Endothelial cell of umbilical vein (primary cell): ENCODE results near the gene ASCL1. TPM values are rescaled to one million over a fixed set of nuclear protein-coding genes. Genes with fewer than 3 reads are reported as not detected.

Experiments used
- BruUV-seq: library from RNA; stranded (reverse); fragments of 400-500 nt; replicated peaks from 2 replicates; lab custom pipeline; 2021; lab: Mats Ljungman, UMichigan
- CTCF ChIA-PET: fragments of 300-600, 350-600 bp; sonication (Branson Sonifier 250); formaldehyde crosslinking; loops from one replicate; lab custom pipeline; 2021; ENCODE audit warnings: antibody characterized with exemption, inconsistent platforms; lab: Charles Lee
- POLR2A ChIA-PET: fragments of 300-600, 350-600 bp; sonication (Branson Sonifier 250); formaldehyde crosslinking; loops from one replicate; lab custom pipeline; 2021; ENCODE audit warnings: antibody characterized with exemption, inconsistent platforms; lab: Charles Lee
- DNase-seq: peaks from one replicate; pipeline ENCODE4 v3.0.0-alpha.2; 2011; ENCODE audit warnings: low read depth, low spot score
- FAIRE-seq: peaks from 2 replicates; lab custom pipeline; 2011; peaks lifted over from hg19 to GRCh38; lab: Jason Lieb, UNC
- H2AFZ ChIP-seq: 2 replicates; pipeline ENCODE4 v1.6.0; 2012; ENCODE audit warnings: low read depth, low read length, control low read depth, inconsistent platforms
- H3K27ac ChIP-seq: 2 replicates; pipeline ENCODE4 v1.5.1; 2011; ENCODE audit warnings: low read depth, mild to moderate bottlenecking, control low read depth, low read length, moderate library complexity; ENCODE audit not compliant: insufficient read depth
- H3K27me3 ChIP-seq, 2 experiments: 2 replicates each; pipeline versions ENCODE4 v1.6.0 to v1.6.1; 2011; ENCODE audit warnings: low read length in 2 of 2, mixed read lengths in 1 of 2; ENCODE audit not compliant: control insufficient read depth in 2 of 2, insufficient read depth in 2 of 2
- H3K36me3 ChIP-seq, 2 experiments: 2 replicates in 1 of 2; 3 replicates in 1 of 2; pipeline ENCODE4 v1.5.1; 2011; ENCODE audit warnings: low read length in 2 of 2, mild to moderate bottlenecking in 1 of 2, moderate library complexity in 1 of 2; ENCODE audit not compliant: control insufficient read depth in 2 of 2, insufficient read depth in 2 of 2; ENCODE audit errors: extremely low read depth in 1 of 2
- H3K4me1 ChIP-seq: 3 replicates; pipeline ENCODE4 v1.5.1; 2011; ENCODE audit warnings: mild to moderate bottlenecking, low read length; ENCODE audit not compliant: control insufficient read depth, insufficient read depth; ENCODE audit errors: extremely low read depth
- H3K4me2 ChIP-seq: 2 replicates; pipeline ENCODE4 v1.6.1; 2011; ENCODE audit warnings: low read length, control low read depth, mixed read lengths; ENCODE audit not compliant: insufficient read depth
- H3K4me3 ChIP-seq, 3 experiments: fragments of 200-600 bp in 1 of 3; sonication (generic), shearing (Covaris generic) in 1 of 3; replicated peaks in 1 of 3; 2 replicates each; pipeline ENCODE4 v1.5.1; 2011 to 2016; ENCODE audit warnings: control low read depth in 3 of 3, low read length in 3 of 3, mild to moderate bottlenecking in 2 of 3, inconsistent platforms in 1 of 3, low read depth in 1 of 3, moderate library complexity in 1 of 3; ENCODE audit not compliant: insufficient read depth in 1 of 3
- H3K79me2 ChIP-seq: 2 replicates; pipeline ENCODE4 v1.6.0; 2012; ENCODE audit warnings: low read length, inconsistent platforms; ENCODE audit not compliant: control insufficient read depth, insufficient read depth
- H3K9ac ChIP-seq: replicated peaks from 2 replicates; pipeline ENCODE3; 2011; ENCODE audit warnings: low read length, control low read depth; ENCODE audit not compliant: insufficient read depth; ENCODE audit errors: extremely low read depth
- H3K9me1 ChIP-seq: replicated peaks from 3 replicates; pipeline ENCODE4 v1.6.0; 2011; ENCODE audit warnings: mild to moderate bottlenecking, low read length; ENCODE audit not compliant: control insufficient read depth, insufficient read depth; ENCODE audit errors: extremely low read depth
- H3K9me3 ChIP-seq: replicated peaks from 2 replicates; pipeline ENCODE4 v1.5.1; 2012; ENCODE audit warnings: low read length, inconsistent platforms; ENCODE audit not compliant: control insufficient read depth, insufficient read depth
- H4K20me1 ChIP-seq: replicated peaks from 2 replicates; pipeline ENCODE3; 2011; ENCODE audit warnings: mild to moderate bottlenecking, low read length; ENCODE audit not compliant: control insufficient read depth, insufficient read depth; ENCODE audit errors: extremely low read depth
- EZH2 ChIP-seq: IDR thresholded peaks from 2 replicates; pipeline ENCODE4 v1.6.1; 2012; ENCODE audit warnings: borderline replicate concordance, low read depth, mild to moderate bottlenecking, moderate library complexity, low read length, inconsistent platforms; ENCODE audit not compliant: severe bottlenecking
- FOS ChIP-seq: IDR thresholded peaks from 2 replicates; pipeline ENCODE4 v1.6.1; 2011; ENCODE audit warnings: mild to moderate bottlenecking, low read length, moderate library complexity, borderline replicate concordance; ENCODE audit not compliant: insufficient read depth
- GATA2 ChIP-seq: IDR thresholded peaks from 2 replicates; pipeline ENCODE4 v1.7.0; 2011; ENCODE audit warnings: low read depth, mild to moderate bottlenecking, moderate library complexity, mixed read lengths, low read length; ENCODE audit not compliant: insufficient read length, insufficient read depth
- JUN ChIP-seq: IDR thresholded peaks from 2 replicates; pipeline ENCODE4 v1.6.1; 2011; ENCODE audit warnings: borderline replicate concordance, low read depth; ENCODE audit not compliant: insufficient read length, insufficient read depth
- MAX ChIP-seq: IDR thresholded peaks from 2 replicates; pipeline ENCODE4 v1.6.1; 2011; ENCODE audit not compliant: insufficient read depth, insufficient read length
- MYC ChIP-seq: IDR thresholded peaks from one replicate; pipeline ENCODE4 v1.6.1; 2011; ENCODE audit warnings: mild to moderate bottlenecking, low read depth, low read length
- POLR2A ChIP-seq: IDR thresholded peaks from 2 replicates; pipeline ENCODE4 v1.6.1; 2012; ENCODE audit warnings: low read depth, mild to moderate bottlenecking, control low read depth, low read length
- POLR2AphosphoS5 ChIP-seq: IDR thresholded peaks from 2 replicates; pipeline ENCODE4 v1.6.1; 2012; ENCODE audit warnings: low read depth, mild to moderate bottlenecking, control low read depth, low read length, moderate library complexity; ENCODE audit not compliant: insufficient read depth
- dilution Hi-C: fragments of 300-500 bp; cut with MboI; formaldehyde crosslinking; loops from one replicate; pipeline ENCODE4 v1.15.0; 2019; ENCODE audit warnings: low sequenced_read_pairs; ENCODE audit not compliant: extremely low pct_ligation_motif_present
- intact Hi-C: fragments of 100-400 bp; cut with micrococcal nuclease; formaldehyde crosslinking; loops from one replicate; pipeline ENCODE4 v1.10.0; 2022
- polyA plus RNA-seq, 4 experiments: library from polyadenylated mRNA; depleted of rRNA in 3 of 4; stranded (reverse) in 3 of 4; unstranded in 1 of 4; fragments of >200 nt; gene quantifications; 2 replicates each; pipeline versions ENCODE4 v1.2.1 to v1.2.3, GENCODE V29; 2011 to 2012; ENCODE audit warnings: missing spikeins in 1 of 4
- total RNA-seq: library from RNA; stranded (reverse); gene quantifications from 2 replicates; pipeline ENCODE4 v1.2.3, GENCODE V29; 2021
- TF ChIP-seq, protein P1 (sequence below), 2 donors: IDR thresholded peaks; 1 replicate in 1 of 2; 2 replicates in 1 of 2; pipeline ENCODE4 v1.5.1; 2011; ENCODE audit warnings: low read length in 2 of 2, mild to moderate bottlenecking in 2 of 2, moderate library complexity in 2 of 2, control low read depth in 1 of 2, inconsistent platforms in 1 of 2, low read depth in 1 of 2; ENCODE audit not compliant: insufficient read depth in 1 of 2; ENCODE audit errors: extremely low read depth in 1 of 2

ASCL1 gene
- total and polyA plus RNA-seq, 2 donors (not counting 3 experiments of a cell fraction or from before 2014, with no cell fraction given) = not detected

DNA sequence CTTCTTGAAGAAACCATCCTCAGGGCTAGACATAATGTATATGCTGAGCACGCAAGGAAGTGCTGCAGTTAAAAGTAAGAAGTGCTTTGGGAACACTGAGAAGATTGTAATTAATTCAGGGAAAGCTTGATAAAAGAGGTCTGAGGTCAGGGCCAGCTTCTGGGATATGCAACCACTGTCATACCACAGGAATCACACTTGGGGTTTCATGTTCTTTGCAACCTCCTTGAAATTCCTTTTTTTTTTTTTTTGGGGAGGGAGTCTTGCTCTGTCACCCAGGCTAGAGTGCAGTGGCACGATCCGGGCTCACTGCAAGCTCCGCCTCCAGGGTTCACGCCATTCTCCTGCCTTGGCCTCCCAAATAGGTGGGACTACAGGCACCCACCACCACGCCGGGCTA lies 47.3 kb upstream of the ASCL1 start:
- no peak for FAIRE-seq
- H3K9me1 ChIP-seq = no peaks in the 10 kb centered on the region
- H3K27me3 ChIP-seq = no peaks in the 10 kb centered on the region
- no peak overlapping the region for H2AFZ ChIP-seq
- no peaks in the 10 kb centered on the region for H3K4me1 ChIP-seq
- H3K79me2 ChIP-seq = no peaks in the 10 kb centered on the region
- no peak for DNase-seq
- dilution Hi-C loops (no loop called here), intact Hi-C loops (no loop called here)
- H3K4me3 ChIP-seq = no peak overlapping the region
- ChIA-PET CTCF (no interaction called here), POLR2A (no interaction called here)
- no TSS peak for BruUV-seq
- H3K9me3 ChIP-seq = no peaks in the 10 kb centered on the region
- H3K36me3 ChIP-seq = no peaks in the 10 kb centered on the region
- H4K20me1 ChIP-seq = no peaks in the 10 kb centered on the region
- no peak overlapping the region for H3K9ac ChIP-seq
- H3K4me2 ChIP-seq = no peak overlapping the region
- no peak overlapping the region for H3K27ac ChIP-seq
- TF ChIP-seq GATA2 = no peak
- TF ChIP-seq JUN = no peak
- no peak for TF ChIP-seq POLR2A
- no peak for TF ChIP-seq EZH2
- no peak for TF ChIP-seq MAX
- no peak for TF ChIP-seq FOS
- no peak for TF ChIP-seq POLR2AphosphoS5
- TF ChIP-seq, protein P1, sequence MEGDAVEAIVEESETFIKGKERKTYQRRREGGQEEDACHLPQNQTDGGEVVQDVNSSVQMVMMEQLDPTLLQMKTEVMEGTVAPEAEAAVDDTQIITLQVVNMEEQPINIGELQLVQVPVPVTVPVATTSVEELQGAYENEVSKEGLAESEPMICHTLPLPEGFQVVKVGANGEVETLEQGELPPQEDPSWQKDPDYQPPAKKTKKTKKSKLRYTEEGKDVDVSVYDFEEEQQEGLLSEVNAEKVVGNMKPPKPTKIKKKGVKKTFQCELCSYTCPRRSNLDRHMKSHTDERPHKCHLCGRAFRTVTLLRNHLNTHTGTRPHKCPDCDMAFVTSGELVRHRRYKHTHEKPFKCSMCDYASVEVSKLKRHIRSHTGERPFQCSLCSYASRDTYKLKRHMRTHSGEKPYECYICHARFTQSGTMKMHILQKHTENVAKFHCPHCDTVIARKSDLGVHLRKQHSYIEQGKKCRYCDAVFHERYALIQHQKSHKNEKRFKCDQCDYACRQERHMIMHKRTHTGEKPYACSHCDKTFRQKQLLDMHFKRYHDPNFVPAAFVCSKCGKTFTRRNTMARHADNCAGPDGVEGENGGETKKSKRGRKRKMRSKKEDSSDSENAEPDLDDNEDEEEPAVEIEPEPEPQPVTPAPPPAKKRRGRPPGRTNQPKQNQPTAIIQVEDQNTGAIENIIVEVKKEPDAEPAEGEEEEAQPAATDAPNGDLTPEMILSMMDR (IDR thresholded peaks at IDR 0.05; ENCODE audit: extremely low read depth in 1 of 2, insufficient read depth in 1 of 2, low read depth in 1 of 2, low read length in 2 of 2) = no peak
- no peak for TF ChIP-seq MYC
